Stimulated activated CD4-positive, alpha-beta T cell treated with anti-CD3 and anti-CD28 coated beads, Interleukin-12 subunit alpha, Interleukin-12 subunit beta, amount 100 ng/mL, for 24 hours (primary cell): ENCODE data around the gene GALNT7.
"Not testable (repeated sequence)": the region's sequence is repeated elsewhere in the genome, so short reads cannot be mapped to it uniquely, and the experiment has no call there.

Experiments
- DNase-seq, 2 experiments: peaks; one replicate each; pipeline ENCODE4 v3.0.0-alpha.2; 2020; ENCODE audit warnings: low read depth in 2 of 2

Gene GALNT7, protein sequence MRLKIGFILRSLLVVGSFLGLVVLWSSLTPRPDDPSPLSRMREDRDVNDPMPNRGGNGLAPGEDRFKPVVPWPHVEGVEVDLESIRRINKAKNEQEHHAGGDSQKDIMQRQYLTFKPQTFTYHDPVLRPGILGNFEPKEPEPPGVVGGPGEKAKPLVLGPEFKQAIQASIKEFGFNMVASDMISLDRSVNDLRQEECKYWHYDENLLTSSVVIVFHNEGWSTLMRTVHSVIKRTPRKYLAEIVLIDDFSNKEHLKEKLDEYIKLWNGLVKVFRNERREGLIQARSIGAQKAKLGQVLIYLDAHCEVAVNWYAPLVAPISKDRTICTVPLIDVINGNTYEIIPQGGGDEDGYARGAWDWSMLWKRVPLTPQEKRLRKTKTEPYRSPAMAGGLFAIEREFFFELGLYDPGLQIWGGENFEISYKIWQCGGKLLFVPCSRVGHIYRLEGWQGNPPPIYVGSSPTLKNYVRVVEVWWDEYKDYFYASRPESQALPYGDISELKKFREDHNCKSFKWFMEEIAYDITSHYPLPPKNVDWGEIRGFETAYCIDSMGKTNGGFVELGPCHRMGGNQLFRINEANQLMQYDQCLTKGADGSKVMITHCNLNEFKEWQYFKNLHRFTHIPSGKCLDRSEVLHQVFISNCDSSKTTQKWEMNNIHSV

DNA sequence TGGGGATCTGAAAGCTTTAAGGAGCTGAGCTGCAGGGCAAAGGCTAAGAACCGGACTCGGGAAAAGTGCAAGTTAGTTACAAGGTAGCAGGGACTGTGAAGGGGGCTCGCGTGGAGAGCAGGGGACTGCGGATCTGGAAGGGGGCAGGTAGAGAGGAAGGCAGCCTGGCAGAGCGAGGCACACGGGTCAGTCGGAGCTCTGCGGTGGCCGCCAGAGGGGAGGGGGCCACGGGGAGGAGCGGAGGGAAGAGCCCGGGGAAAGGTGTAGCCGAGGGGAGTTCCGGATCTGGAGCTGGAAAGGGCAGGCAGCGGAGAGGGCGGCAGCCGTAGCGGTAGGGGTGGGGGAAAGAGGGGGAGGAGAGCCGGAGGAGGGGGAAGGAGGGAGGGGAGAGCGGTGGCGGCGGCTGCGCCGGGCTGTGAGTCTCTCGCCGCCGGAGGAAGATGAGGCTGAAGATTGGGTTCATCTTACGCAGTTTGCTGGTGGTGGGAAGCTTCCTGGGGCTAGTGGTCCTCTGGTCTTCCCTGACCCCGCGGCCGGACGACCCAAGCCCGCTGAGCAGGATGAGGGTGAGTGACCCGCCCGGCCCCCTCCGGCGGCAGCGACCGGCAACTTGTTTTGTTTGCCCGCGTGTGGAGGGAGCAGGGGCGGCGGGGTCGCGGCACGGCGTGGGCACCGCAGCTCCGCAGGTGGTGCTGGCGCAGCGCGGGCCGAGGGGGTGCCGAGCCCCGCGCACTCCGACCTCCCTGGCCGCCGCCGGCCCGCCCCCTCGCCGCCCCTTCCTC is at the start of gene GALNT7:
GALNT7 (plus strand) TSS at position 416 of the 782 bp plus-strand sequence; CDS start at position 441, 25 bp downstream.
- peak; percentile 33 to 59 for DNase-seq

DNA sequence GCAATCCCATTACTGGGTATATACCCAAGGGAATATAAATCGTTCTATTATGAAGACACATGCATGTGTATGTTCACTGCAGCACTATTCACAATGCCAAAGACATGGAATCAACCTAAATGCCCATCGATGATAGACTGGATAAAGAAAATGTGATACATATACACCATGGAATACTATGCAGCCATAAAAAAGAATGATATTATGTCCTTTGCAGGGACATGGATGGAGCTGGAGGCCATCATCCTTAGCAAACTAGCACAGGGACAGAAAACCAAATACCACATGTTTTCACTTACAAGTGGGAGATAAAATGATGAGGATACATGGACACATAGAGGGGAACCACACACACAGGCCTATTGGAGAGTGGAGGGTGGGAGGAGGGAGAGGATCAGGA is 49.8 kb upstream of the GALNT7 start:
- DNase-seq = not testable (repeated sequence)

DNA sequence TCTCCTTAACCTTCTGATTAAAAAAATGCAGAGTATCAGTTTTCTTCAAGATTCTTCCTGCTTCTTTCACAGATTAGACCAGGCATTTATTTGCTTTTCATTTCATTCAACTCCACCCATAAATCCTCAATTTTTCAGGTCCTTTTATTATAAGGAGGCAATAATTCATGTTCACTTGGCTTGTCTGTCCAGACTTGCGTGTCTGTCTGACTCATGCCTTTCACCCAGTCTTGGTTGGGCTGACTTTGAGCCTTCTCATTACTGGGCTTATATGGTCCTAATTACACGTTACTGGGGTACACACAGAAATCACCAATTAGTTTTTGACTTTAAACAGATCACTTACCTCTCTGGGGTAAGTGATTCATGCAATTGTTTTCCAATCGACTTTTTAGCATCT is 48.8 kb upstream of the GALNT7 start:
- no peak for DNase-seq

DNA sequence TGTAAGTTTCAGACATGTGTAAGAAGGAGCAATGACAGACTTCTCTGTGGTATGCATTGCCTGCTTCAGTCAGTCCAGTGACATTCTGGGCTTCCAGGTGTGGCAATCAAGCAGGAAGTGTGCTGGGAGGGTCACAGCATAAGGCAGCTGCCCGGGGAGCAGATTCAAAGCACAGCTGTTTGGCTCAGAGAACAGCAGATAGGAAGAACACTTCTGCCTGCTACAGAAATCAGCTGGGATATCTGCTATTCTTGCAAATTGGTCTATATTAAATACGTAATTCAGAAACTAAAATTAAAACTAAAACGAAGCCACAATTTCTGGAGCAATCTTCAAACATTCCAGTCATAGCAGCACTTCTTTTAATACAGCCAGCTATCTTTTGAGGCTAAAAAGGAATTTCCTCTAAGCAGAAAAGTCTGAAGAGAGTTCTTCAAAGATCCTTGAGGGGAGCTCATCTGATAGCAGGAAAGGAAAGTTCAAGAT is 47.5 kb upstream of the GALNT7 start:
- DNase-seq = no peak

DNA sequence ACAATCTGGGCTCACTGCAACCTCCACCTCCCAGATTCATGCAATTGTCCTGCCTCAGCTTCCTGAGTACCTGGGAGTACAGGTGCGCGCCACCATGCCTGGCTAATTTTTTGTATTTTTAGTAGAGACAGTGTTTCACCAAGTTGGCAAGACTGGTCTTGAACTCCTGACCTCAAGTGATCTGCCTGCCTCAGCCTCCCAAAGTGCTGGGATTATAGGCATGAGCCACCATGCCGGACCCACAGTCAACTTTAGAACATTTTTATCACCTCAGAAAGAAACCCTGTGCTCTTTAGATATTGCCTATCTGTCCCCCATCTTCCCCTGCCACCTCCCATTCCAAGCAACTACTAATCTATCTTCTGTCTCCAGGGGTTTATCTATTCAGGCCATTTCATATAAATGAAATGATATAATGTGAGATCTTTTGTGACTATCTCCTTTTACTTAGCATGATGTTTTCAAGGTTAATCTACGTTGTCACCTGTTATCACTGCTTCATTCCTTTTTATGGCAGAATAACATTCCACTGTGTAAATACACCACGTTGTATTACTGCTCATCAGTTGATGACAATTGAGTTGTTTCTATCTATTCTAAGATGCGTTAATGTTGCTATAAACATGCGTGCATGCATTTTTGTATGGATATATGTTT is 44.3 kb upstream of the GALNT7 start:
- no peak for DNase-seq

DNA sequence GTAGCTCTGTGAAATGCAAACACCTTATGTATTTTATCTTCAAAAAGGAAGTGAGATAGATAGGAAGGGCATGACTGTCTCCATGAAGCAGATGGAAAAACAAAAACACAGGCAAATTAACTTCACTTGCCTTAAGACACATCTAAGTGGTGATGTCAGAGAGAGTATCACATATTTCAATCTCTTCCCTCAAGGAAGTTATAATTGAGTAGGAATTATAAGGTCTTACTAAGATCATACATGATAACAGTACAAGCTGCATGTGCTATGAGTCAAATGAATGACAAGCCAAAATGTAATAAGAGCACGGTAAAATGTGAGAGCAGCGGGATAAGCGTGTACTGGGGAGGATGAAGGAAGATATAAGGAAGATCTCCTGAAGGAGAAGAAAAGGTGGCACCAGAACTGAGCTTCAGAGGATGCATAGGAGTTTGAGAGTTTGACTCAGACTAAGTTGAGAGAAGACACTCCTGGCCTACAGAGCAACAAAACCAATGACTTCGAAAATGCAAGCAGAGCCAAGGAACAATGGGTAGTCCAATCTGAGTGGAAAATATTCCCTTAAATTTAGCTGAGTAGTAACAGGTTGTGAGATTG is 43.3 kb upstream of the GALNT7 start:
- no peak for DNase-seq

DNA sequence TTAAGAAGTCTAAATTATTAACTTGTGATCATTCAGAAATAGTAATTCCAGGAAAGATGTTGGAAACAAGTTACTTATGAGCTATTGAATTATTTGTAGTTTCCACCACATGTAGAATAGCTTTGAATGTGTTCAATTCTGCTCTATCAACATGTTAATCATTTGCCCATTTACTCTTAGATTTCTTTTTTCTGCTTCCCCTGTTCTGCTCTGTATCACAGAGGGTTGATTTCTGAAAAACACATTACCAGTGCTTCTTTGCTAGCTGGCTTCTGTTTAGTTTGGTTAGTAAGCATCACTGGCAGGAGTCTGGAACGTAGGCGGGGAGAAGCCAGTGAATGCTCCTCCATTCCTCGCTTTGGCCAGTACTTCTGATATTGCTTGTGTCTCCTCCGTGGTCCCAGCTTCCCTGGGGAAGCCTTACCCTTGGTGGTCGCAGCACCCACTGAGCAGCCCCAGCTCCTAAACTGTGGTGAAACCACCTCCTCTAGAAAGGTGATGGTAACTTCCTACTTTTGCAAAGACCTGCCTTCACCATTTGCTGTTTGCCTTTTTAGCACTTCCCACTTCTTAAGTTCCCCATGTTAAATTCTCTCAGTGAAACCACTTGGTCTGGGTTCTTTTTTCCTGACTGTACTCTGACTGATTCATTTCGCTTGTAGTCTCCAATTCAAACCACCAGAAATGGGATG is 40.3 kb upstream of the GALNT7 start:
- DNase-seq = no peak

DNA sequence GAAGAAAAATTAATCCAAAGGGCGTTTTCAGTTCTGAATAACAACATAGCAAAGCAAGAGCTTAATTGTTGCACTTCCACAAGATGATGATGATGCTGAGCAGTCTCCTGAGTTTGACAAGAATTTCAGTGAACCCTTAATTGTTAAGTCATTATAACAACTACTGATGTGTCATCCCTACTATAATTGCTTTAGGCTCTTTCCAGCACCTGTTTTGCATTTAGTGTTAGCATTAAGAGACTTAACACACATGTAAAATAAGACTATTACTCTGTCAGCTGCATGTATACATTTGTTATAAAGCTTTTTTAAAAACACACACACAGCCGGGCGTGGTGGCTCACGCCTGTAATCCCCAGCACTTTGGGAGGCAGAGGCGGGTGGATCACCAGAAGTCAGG is 37.9 kb upstream of the GALNT7 start:
- no peak for DNase-seq

DNA sequence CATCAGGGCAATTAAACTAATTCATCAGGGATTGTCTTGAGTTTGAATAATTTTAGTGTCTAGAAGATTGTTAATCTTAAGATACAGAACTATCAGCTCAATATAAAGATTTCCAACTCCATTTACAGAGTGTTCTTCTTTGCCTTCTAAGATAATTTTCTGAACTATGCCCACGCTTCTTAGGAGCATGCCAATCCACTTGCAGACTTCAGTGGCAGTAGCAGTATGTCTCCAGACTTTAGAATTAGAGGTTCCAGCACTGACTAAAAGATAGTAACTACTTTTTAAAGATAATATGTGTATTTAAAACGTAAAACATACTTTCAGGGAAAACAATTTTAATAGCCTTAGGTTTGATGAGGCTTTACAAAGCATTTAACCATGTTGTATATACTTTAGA is 34.2 kb upstream of the GALNT7 start:
- DNase-seq = no peak

DNA sequence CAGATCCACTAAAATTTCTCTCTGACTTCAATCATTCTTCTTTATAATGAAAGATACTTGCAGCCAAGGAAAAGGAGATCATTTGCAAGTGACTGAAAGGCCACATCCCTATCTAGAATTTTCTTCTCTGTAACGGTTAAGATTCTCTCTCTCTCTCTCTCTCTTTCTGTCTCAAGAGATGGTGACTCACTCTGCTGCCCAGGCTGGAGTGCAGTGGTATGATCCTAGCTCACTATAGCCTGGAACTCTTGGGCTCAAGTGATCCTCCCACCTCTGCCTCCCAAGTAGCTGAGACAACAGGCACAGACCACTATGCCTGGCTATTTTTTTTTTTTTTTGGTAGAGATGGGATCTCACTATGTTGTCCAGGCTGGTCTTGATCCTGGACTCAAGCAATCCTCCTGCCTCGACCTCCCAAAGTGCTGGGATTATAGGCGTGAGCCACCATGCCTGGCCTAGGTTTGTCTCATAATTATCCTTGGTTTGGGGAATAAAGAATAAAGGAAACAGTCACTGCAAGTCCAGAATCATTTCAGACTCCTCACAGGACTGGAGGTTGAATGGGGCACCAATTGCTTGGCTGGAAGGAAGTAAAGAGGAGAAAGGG is 33.3 kb upstream of the GALNT7 start:
- no peak for DNase-seq

DNA sequence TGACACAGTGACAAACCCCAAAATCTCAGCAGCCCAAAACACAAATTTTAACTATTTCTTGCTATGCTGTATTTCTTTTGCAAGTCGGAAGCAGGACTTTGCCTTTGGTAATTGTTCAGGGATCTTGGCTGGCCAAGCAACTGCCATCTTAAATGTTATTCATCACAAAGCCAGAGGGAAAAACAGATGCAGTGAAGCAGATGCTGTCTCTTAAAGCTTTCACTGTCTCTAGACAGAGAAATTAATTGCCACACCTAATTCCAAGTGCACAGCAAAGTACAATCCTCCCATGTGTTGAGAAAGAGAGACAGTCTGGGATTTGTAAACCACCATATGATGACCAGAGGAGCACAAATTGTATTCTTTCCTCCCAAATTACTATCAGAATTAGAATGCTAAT is 30.0 kb upstream of the GALNT7 start:
- no peak for DNase-seq

DNA sequence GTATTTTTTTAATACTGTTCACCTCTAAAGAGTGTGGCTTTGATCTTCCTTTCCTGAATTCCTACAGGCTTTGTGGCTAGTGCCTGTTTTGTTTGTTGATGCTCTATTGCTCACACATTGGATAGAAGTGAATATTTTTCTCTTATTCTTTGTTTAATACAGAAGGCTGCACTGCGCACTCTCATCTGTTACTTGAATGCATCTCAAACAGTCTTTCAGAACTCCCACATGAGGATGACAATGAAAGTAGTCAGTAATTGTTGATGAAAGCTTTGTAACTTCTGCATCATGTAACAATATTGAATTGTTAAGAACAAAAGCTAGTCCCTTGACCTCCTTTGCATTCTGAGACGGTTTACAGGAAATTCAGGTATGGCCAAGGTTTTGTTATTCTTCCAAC is 29.1 kb upstream of the GALNT7 start:
- no peak for DNase-seq

DNA sequence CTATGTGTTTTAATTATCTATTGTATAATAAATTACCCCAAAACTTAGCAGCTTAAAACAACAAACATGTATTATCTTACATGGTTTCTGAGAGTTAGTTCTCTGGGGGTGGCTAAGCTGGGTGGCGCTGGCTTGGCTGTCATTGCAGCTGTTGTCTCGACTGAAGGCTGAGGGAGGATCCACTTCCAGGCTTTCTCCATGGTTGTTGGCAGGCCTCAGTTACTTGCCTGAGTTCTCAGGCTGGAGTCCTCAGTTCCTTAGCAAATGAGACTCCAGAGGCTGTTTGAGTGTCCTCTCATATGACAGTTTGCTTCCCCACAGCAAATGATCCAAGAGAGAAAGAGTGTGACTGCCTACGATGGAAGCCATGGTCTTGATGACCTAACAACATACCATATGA is 23.5 kb upstream of the GALNT7 start:
- no peak for DNase-seq

DNA sequence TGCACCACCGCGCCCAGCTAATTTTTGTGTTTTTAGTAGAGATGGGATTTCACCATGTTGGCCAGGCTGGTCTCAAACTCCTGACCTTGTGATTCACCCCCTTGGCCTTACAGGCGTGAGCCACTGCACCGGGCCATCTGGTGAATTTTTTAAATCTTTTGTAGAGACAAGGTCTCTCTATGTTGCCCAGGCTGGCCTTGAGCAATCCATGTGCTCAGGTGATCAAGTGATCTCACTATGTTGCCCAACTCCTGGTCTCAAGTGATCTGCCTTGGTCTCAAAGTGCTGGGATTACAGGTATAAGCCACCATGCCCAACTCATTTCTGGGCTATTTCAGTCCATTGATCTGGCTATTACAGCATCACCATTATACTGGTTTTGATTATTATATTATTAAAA is 22.2 kb upstream of the GALNT7 start:
- no peak for DNase-seq

DNA sequence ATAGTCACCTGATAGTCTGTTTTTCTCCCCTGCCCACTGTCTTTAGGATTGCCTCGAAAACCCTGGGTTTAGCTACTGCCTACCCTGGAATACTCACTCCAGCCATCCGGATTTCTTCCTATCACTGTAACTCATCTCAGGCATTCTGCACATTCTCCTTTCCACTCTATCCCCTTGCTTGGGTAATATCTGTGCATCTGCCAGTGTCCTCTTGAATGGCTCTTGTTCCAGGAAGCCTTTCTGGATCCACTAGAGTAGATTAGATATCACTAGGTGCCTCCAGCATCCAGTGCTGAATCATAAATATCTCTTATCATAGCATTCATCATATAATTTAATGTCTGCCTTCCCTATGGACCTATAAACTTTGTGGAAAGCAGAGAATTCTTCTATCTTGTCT is 17.1 kb upstream of the GALNT7 start:
- no peak for DNase-seq

DNA sequence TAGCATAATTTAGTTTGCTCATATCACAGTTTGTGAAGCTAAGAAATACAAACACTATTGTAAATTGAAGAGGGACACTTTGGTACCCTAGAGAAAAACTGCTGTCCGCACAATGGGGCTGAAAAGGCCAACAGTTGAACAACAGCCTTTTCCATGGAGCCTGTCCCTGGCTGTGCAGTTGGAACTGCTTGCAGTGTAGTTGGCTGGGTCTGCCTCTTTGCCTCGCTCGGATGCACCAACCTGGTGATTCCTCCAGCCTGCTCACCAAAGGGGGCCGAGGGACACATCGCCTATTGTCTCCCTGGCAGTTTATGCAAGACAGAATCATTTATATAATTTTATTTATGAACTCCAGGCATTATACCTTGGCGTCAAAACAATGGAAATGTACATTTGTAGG is 16.5 kb upstream of the GALNT7 start:
- no peak for DNase-seq

DNA sequence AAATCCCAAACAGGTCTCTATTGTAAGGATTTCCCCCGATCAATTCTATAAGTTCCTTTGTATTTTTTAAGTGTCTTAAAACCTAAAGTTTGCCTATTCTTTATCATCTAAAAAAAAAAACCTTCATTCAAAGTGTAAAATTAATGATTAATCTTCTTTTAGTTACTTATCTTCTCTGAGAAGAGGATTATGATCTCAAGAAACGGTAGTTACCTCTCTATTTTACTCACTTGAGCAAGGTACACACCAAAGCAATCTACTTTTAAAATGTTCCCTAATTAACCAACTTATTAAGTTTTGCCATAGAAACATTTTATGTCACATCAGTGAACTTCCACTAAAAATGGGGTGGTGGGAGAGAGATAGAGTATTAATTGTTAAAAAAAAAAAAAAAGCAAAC is 15.2 kb upstream of the GALNT7 start:
- DNase-seq = no peak

DNA sequence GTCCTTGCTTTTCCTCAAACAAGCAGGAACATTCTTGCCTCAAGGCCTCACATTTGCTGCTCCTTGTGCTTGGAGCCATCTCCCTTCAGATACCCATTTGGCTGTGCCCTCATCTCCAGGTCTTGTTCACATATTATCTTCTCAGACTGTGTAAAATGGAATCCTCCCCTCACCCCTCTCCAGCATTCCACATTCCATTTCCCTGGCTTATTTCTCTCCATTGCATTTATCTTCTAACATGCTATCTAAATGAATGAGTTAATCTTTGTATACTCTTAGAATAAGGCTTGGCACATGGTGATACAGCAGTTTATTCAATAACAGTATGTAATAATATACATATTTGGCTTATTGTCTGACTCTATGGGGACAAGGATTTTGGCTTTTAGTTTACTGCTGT is 8.8 kb upstream of the GALNT7 start:
- no peak for DNase-seq

DNA sequence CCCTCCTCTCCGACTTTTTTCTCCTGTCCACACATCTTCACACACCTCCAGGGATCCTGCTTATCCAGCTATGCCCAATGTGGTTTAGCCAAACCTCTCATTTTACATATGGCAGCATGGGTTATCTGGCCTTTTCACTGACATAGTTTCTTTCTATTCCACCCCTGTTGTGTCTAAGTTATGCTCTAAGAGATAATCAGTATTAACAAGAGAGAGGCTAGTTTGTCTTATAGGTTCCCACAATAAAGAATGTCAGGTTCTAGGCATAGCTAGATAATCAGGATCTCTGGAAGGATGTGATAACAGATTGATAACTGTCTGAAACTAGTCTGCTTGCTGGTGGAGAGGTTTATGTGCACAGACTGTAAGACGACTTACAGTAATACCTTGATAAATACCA is 7.7 kb upstream of the GALNT7 start:
- no peak for DNase-seq

DNA sequence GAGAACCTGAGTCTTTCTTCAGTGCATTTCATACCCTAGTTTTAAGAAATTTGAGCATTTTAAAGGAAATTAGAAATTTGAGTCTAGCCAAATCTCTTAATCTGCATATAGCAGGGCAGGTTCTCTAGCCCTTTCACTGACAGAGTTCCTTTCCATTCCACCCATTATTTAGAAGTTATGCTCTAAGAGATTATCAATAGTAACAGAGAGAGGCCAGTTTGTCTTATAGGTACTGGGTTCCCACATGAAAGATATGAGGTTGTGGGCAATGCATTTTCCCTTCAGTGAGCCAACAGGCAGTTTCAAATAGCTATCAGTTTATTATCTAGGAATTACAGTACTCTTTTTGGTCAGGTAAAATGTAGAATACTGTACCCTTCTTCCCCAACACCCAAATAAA is 7.3 kb upstream of the GALNT7 start:
- DNase-seq = no peak

DNA sequence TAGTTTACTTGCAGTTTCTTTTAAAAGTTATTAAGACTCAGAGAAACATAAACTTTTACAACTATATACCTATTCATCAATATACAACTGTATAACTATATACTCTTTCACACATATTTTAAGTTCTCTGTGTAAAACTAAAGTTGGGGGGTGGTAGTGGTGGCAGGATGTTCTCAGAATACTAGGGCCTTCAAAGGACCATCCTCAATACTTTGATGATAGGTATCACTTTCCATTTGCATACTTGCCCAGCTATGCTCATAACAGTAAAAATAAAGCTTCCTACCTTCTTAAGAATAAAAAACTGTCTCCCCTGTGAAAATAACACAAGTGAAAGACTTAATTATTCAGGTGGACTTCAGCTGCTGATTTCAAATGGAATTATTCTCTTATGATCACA is 2.9 kb upstream of the GALNT7 start:
- DNase-seq = no peak
